ENCODE results near the gene PIAS1.

PIAS1 gene

GRCh38 chr15:68073576-68074288, 19.6 kb downstream of the PIAS1 start:
- no peak for DNase-seq

GRCh38 chr15:68075764-68076385, 21.8 kb downstream of the PIAS1 start:
- no peak for DNase-seq

- DNase-seq, result no peak
Measured at GRCh38 chr15:68078365-68078764, 24.2 kb downstream of the PIAS1 start.

- no peak for DNase-seq
Measured at GRCh38 chr15:68080334-68080733, 26.2 kb downstream of the PIAS1 start.

GRCh38 chr15:68080783-68081182, 26.7 kb downstream of the PIAS1 start:
- no peak for DNase-seq

- no peak for DNase-seq
Measured at GRCh38 chr15:68081869-68082505, 27.9 kb downstream of the PIAS1 start.

- DNase-seq, result no peak
Measured at GRCh38 chr15:68082735-68083134, 28.6 kb downstream of the PIAS1 start.

- no peak for DNase-seq
Measured at GRCh38 chr15:68083463-68083862, 29.3 kb downstream of the PIAS1 start.

GRCh38 chr15:68085052-68085451, 30.9 kb downstream of the PIAS1 start:
- no peak for DNase-seq

- DNase-seq, result no peak
Measured at GRCh38 chr15:68091743-68092142, 37.6 kb downstream of the PIAS1 start.

GRCh38 chr15:68096099-68096498, 42.0 kb downstream of the PIAS1 start:
- DNase-seq, result no peak

GRCh38 chr15:68097029-68097428, 42.9 kb downstream of the PIAS1 start:
- no peak for DNase-seq

- DNase-seq, result no peak
Measured at GRCh38 chr15:68098465-68098864, 44.4 kb downstream of the PIAS1 start.

GRCh38 chr15:68100194-68100593, 46.1 kb downstream of the PIAS1 start:
- no peak for DNase-seq

GRCh38 chr15:68103603-68104002, 49.5 kb downstream of the PIAS1 start:
- no peak for DNase-seq

- DNase-seq, result peak; percentile 33
Measured at GRCh38 chr15:68106656-68107055, 52.5 kb downstream of the PIAS1 start.

GRCh38 chr15:68107142-68107541, 53.0 kb downstream of the PIAS1 start:
- DNase-seq, result no peak

- DNase-seq, result no peak
Measured at GRCh38 chr15:68112706-68113105, 58.6 kb downstream of the PIAS1 start.

GRCh38 chr15:68113273-68113672, 59.2 kb downstream of the PIAS1 start:
- DNase-seq, result no peak

- DNase-seq, result no peak
Measured at GRCh38 chr15:68113751-68114150, 59.6 kb downstream of the PIAS1 start.

GRCh38 chr15:68114356-68114755, 60.2 kb downstream of the PIAS1 start:
- no peak for DNase-seq

GRCh38 chr15:68114840-68115239, 60.7 kb downstream of the PIAS1 start:
- no peak for DNase-seq

GRCh38 chr15:68124700-68125099, 70.6 kb downstream of the PIAS1 start:
- DNase-seq, result no peak

- DNase-seq, result no peak
Measured at GRCh38 chr15:68126396-68126795, 72.3 kb downstream of the PIAS1 start.
